ENCODE measurements around the gene VSIG1. TPM values are rescaled to one million over a fixed set of nuclear protein-coding genes. Genes with fewer than 3 reads are reported as not detected.
A peak's percentile ranks its signal among the peaks of the same experiment; 100 is the strongest.

VSIG1 gene
- total RNA-seq, 1 donor from 2014 or later: 0.56 TPM

- peaks cover 14% of the 10 kb centered on the region for H3K4me1 Mint-ChIP-seq (ENCODE audit: unreplicated experiment)
- H3K9me3 Mint-ChIP-seq (ENCODE audit: unreplicated experiment): no peaks in the 10 kb centered on the region
- H3K36me3 Mint-ChIP-seq (ENCODE audit: low read depth, unreplicated experiment): no peaks in the 10 kb centered on the region
- peak overlapping the region; percentile 72 for H3K27ac Mint-ChIP-seq (ENCODE audit: unreplicated experiment)
- TF ChIP-seq CTCF (IDR thresholded peaks at IDR 0.05; ENCODE audit: unreplicated experiment): no peak
- no peaks in the 10 kb centered on the region for H3K27me3 Mint-ChIP-seq (ENCODE audit: unreplicated experiment)
- no peak overlapping the region for H3K4me3 Mint-ChIP-seq (ENCODE audit: unreplicated experiment)
- no peak for DNase-seq (ENCODE audit: low spot score)
These were observed 60.6 kb downstream of the VSIG1 start for GRCh38 chrX:108105473-108105872.

GRCh38 chrX:108114541-108114940, 69.7 kb downstream of the VSIG1 start:
- no peak for DNase-seq (ENCODE audit: low spot score)
- H3K36me3 Mint-ChIP-seq (ENCODE audit: low read depth, unreplicated experiment): no peaks in the 10 kb centered on the region
- H3K4me3 Mint-ChIP-seq (ENCODE audit: unreplicated experiment): no peak overlapping the region
- H3K27me3 Mint-ChIP-seq (ENCODE audit: unreplicated experiment): no peaks in the 10 kb centered on the region
- TF ChIP-seq CTCF (IDR thresholded peaks at IDR 0.05; ENCODE audit: unreplicated experiment): no peak
- no peak overlapping the region for H3K27ac Mint-ChIP-seq (ENCODE audit: unreplicated experiment)
- peaks cover 16% of the 10 kb centered on the region for H3K4me1 Mint-ChIP-seq (ENCODE audit: unreplicated experiment)
- H3K9me3 Mint-ChIP-seq (ENCODE audit: unreplicated experiment): no peaks in the 10 kb centered on the region

GRCh38 chrX:108117988-108118387, 73.1 kb downstream of the VSIG1 start:
- Mint-ChIP-seq H3K27ac (ENCODE audit: unreplicated experiment) (no peak overlapping the region), H3K4me3 (ENCODE audit: unreplicated experiment) (no peak overlapping the region), H3K4me1 (ENCODE audit: unreplicated experiment) (peaks cover 32% of the 10 kb centered on the region), H3K27me3 (ENCODE audit: unreplicated experiment) (no peaks in the 10 kb centered on the region), H3K36me3 (ENCODE audit: low read depth, unreplicated experiment) (no peaks in the 10 kb centered on the region), H3K9me3 (ENCODE audit: unreplicated experiment) (no peaks in the 10 kb centered on the region)
- TF ChIP-seq CTCF (IDR thresholded peaks at IDR 0.05; ENCODE audit: unreplicated experiment): no peak
- DNase-seq (ENCODE audit: low spot score): no peak

- Mint-ChIP-seq H3K4me1 (ENCODE audit: unreplicated experiment) (peaks cover 38% of the 10 kb centered on the region), H3K27me3 (ENCODE audit: unreplicated experiment) (no peaks in the 10 kb centered on the region)
These were observed 76.4 kb downstream of the VSIG1 start for GRCh38 chrX:108121291-108121690.

GRCh38 chrX:108122748-108123147, 77.9 kb downstream of the VSIG1 start:
- H3K27ac Mint-ChIP-seq (ENCODE audit: unreplicated experiment): peak overlapping the region; percentile 30
- no peak for DNase-seq (ENCODE audit: low spot score)
- no peaks in the 10 kb centered on the region for H3K9me3 Mint-ChIP-seq (ENCODE audit: unreplicated experiment)

More at GRCh38 chrX:108121291-108121690, 76.4 kb downstream of the VSIG1 start:
- Mint-ChIP-seq H3K36me3 (ENCODE audit: low read depth, unreplicated experiment) (no peaks in the 10 kb centered on the region), H3K27ac (ENCODE audit: unreplicated experiment) (no peak overlapping the region), H3K4me3 (ENCODE audit: unreplicated experiment) (no peak overlapping the region), H3K9me3 (ENCODE audit: unreplicated experiment) (no peaks in the 10 kb centered on the region)
- no peak for TF ChIP-seq CTCF (IDR thresholded peaks at IDR 0.05; ENCODE audit: unreplicated experiment)
- no peak for DNase-seq (ENCODE audit: low spot score)

More at GRCh38 chrX:108122748-108123147, 77.9 kb downstream of the VSIG1 start:
- no peak overlapping the region for H3K4me3 Mint-ChIP-seq (ENCODE audit: unreplicated experiment)
- no peaks in the 10 kb centered on the region for H3K27me3 Mint-ChIP-seq (ENCODE audit: unreplicated experiment)
- no peak for TF ChIP-seq CTCF (IDR thresholded peaks at IDR 0.05; ENCODE audit: unreplicated experiment)
- peaks cover 49% of the 10 kb centered on the region for H3K4me1 Mint-ChIP-seq (ENCODE audit: unreplicated experiment)
- H3K36me3 Mint-ChIP-seq (ENCODE audit: low read depth, unreplicated experiment): no peaks in the 10 kb centered on the region
